ENCODE results near the gene DND1.
"Not testable (repeated sequence)": the region's sequence is repeated elsewhere in the genome, so short reads cannot be mapped to it uniquely, and the experiment has no call there.

Gene DND1

GRCh38 chr5:140631036-140631417 lies 42.3 kb downstream of the DND1 start:
- DNase-seq (ENCODE audit: low read depth): no peak

- DNase-seq (ENCODE audit: low read depth): no peak
Observed at GRCh38 chr5:140630292-140631035, 42.9 kb downstream of the DND1 start.

GRCh38 chr5:140628711-140629110 lies 44.7 kb downstream of the DND1 start:
- no peak for DNase-seq (ENCODE audit: low read depth)

- no peak for DNase-seq (ENCODE audit: low read depth)
Observed at GRCh38 chr5:140627972-140628371, 45.4 kb downstream of the DND1 start.

- DNase-seq (ENCODE audit: low read depth): not testable (repeated sequence)
Observed at GRCh38 chr5:140624886-140625285, 48.5 kb downstream of the DND1 start.

GRCh38 chr5:140623061-140623460 lies 50.3 kb downstream of the DND1 start:
- not testable (repeated sequence) for DNase-seq (ENCODE audit: low read depth)

- no peak for DNase-seq (ENCODE audit: low read depth)
Observed at GRCh38 chr5:140622301-140622700, 51.1 kb downstream of the DND1 start.

Measured in activated T-helper 1 cell treated with Interleukin-2 at 50 U/mL for 16 hours (primary cell).